ENCODE data around the gene UFD1.

Gene UFD1

GRCh38 chr22:19525116-19525660 is 46.2 kb upstream of the UFD1 start:
- TF ChIP-seq, protein P1, sequence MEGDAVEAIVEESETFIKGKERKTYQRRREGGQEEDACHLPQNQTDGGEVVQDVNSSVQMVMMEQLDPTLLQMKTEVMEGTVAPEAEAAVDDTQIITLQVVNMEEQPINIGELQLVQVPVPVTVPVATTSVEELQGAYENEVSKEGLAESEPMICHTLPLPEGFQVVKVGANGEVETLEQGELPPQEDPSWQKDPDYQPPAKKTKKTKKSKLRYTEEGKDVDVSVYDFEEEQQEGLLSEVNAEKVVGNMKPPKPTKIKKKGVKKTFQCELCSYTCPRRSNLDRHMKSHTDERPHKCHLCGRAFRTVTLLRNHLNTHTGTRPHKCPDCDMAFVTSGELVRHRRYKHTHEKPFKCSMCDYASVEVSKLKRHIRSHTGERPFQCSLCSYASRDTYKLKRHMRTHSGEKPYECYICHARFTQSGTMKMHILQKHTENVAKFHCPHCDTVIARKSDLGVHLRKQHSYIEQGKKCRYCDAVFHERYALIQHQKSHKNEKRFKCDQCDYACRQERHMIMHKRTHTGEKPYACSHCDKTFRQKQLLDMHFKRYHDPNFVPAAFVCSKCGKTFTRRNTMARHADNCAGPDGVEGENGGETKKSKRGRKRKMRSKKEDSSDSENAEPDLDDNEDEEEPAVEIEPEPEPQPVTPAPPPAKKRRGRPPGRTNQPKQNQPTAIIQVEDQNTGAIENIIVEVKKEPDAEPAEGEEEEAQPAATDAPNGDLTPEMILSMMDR (IDR thresholded peaks at IDR 0.05; ENCODE audit: low read depth, low read length), result no peak
- DNase-seq (ENCODE audit: low read depth in 2 of 2), result no peak
- H3K4me3 ChIP-seq (replicated peaks in 1 of 2; ENCODE audit: low read depth in 2 of 2, low read length in 2 of 2), result no peak overlapping the region

DNA sequence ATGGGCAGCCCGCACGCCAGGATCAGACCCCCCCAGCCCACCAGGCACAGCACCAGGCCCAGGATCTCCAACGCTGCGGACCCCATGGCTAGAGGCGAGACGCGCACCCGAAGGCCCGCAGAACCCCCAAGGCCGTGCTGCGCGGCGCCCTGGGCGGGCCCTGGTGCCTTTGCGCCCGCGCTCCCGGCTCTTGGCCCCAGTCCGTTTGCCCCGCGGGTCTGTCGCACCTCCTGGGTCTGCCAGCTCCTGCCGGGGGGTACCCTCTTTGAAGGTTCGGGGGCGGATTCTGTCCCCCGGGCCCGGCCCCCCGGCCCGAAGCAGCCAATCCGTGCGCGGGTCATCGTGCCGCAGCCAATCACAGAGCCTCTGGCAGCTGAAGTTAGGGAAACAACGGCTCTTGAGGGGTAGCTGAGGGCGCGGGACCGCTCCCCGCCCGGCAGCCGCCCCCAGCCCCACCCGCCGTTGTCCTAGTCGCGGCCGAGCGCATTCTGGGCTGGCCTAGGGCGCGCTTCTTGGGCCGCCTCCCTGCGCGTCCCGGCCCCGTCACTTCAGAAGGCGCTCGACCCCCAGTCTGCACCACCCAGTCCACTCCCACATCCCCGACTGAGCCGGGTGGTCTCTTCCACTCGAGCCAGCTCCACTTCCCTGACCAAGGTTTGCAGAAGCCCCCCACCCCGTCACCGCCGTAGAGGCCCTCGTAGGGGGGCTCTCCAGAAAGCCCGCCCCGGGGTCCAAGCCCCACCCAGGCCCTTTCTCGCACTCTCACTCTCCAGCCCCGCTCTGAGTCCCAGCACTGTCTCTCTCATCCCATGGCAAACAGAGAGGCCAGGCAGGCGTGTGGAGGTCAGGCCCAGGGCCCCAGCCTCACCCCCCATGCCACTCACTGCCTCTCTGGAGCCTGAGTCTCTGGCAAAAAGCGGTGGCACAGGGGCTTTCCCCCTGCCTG is 45.5 kb upstream of the UFD1 start, which contains the start of gene CLDN5:
Gene CLDN5 (minus strand): TSS at position 241 of the 946 bp plus-strand sequence. CDS start 155 bp downstream, at position 86.
- DNase-seq (ENCODE audit: low read depth in 2 of 2), result peak; percentile 25 to 36
- TF ChIP-seq, protein P1 (IDR thresholded peaks at IDR 0.05; ENCODE audit: low read depth, low read length), result no peak
- H3K4me3 ChIP-seq (replicated peaks in 1 of 2; ENCODE audit: low read depth in 2 of 2, low read length in 2 of 2), result peak within 1 kb of the TSS; percentile 31 to 34

DNA sequence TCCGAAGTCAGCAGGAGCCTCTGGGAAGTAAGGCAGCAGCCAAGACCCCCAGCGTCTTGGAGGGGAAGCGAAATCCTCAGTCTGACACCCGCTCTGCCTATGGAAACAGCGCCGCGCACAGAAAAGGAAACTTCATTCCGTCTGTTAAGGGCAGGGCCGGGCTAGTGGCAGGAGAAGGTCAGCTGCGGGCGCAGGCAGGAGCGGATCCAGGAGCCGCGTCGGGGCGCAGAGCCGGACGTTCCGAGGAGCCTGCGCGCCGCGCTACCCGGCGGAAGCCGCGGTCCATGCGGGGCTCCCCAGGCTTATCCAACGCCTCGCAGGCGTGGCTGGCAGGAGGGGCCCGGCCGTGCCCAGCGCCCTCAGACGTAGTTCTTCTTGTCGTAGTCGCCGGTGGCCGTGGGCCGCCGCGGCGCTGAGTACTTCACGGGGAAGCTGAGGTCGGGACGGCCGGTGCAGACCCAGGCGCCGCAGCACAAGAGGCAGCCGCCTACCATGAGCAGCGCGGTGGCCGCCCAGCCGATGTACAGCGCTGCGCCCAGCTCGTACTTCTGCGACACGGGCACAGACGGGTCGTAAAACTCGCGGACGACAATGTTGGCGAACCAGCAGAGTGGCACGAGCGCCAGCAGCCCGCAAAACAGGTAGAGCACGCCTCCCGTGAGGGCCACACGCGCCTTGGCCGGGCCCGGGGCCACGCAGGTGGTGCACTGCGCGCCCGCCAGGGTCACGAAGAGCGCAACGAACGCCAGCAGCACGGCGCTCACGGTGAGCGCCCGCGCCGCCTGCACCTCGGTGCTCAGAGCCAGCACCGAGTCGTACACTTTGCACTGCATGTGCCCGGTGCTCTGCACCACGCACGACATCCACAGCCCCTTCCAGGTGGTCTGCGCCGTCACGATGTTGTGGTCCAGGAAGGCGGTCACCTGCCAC is 44.5 kb upstream of the UFD1 start:
- peak overlapping the region; percentile 31 to 34 for H3K4me3 ChIP-seq (replicated peaks in 1 of 2; ENCODE audit: low read depth in 2 of 2, low read length in 2 of 2)
- TF ChIP-seq, protein P1 (IDR thresholded peaks at IDR 0.05; ENCODE audit: low read depth, low read length), result no peak
- DNase-seq (ENCODE audit: low read depth in 2 of 2), result peak; percentile 30 to 47

DNA sequence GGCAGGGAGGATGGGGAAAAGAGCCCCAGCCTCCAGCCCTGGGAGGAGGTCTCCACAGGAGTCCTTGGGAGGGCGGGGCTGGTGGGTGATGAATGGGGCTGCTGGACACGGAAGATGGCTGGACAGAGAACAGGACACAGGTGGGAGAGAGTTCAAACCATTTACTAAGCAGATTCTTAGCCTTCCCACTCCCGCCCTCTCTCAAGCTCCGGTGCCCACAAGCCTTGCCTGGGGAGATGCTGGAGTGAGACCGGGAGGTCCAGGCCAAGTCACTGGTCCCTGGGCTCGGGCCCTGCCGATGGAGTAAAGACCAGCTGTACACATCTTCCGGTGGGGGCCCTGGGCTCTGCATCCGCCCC is 43.9 kb upstream of the UFD1 start:
- DNase-seq (ENCODE audit: low read depth in 2 of 2), result no peak
- H3K4me3 ChIP-seq (replicated peaks in 1 of 2; ENCODE audit: low read depth in 2 of 2, low read length in 2 of 2), result no peak overlapping the region
- TF ChIP-seq, protein P1 (IDR thresholded peaks at IDR 0.05; ENCODE audit: low read depth, low read length), result no peak

GRCh38 chr22:19522190-19522880 is 43.3 kb upstream of the UFD1 start:
- no peak for DNase-seq (ENCODE audit: low read depth in 2 of 2)
- H3K4me3 ChIP-seq (replicated peaks in 1 of 2; ENCODE audit: low read depth in 2 of 2, low read length in 2 of 2), result no peak overlapping the region
- TF ChIP-seq, protein P1 (IDR thresholded peaks at IDR 0.05; ENCODE audit: low read depth, low read length), result no peak
